ENCODE results near the gene NPC2.

GRCh38 chr14:74463697-74464096, 29.4 kb downstream of the NPC2 start:
- no peak for TF ChIP-seq CTCF (IDR thresholded peaks at IDR 0.05)
- no peak for TF ChIP-seq POLR2A (IDR thresholded peaks at IDR 0.05)
